Ramos (cell line): ENCODE measurements around the gene PLAAT2.
"Not testable (repeated sequence)": the region's sequence is repeated elsewhere in the genome, so short reads cannot be mapped to it uniquely, and the experiment has no call there.

Experiments used
- in situ Hi-C: fragments of 300-500 bp; cut with MboI; formaldehyde crosslinking; loops from one replicate; pipeline ENCODE4 v1.14.3; 2022; ENCODE audit warnings: low sequenced_read_pairs; ENCODE audit not compliant: unreplicated experiment

PLAAT2 gene

DNA sequence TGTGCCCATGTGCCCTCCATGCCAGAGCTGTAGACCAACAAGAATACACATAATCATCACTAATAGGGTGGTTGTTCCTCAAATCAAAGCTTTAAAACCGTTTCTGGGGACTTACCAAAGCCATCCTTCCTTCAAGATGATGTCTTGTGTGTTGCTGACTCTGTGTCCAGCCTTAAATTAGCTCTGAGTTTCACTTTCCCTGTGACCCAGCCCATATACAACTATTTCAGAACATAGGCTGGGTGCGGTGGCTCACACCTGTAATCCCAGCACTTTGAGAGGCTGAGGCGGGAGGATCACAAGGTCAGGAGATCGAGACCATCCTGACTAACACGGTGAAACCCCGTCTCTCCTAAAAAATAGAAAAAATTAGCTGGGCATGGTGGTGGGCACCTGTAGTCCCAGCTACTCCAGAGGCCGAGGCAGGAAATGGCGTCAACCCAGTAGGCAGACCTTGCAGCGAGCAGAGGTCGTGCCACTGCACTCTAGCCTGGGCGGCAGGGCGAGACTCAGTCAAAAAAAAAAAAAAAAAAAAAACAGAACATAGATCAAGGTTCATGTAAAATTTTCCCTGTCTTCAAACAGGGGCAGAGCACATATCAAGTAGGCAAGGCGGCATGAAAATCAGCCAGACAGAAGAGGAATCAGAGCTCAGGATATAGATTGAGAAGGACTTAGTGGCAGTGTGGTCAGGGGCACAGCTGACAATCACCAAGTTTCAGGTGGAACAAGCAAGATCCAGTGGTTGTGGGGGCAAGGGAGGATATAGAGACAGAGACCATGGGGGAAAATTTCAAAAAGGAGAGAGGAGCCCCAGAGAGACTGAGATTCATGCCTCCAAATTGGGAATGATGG, at the start of gene PLAAT2:
Gene PLAAT2 (minus strand): TSS at position 179 of the 855 bp plus-strand sequence. CDS start 55 bp downstream, at position 124.
- in situ Hi-C loops, result no loop called here

DNA sequence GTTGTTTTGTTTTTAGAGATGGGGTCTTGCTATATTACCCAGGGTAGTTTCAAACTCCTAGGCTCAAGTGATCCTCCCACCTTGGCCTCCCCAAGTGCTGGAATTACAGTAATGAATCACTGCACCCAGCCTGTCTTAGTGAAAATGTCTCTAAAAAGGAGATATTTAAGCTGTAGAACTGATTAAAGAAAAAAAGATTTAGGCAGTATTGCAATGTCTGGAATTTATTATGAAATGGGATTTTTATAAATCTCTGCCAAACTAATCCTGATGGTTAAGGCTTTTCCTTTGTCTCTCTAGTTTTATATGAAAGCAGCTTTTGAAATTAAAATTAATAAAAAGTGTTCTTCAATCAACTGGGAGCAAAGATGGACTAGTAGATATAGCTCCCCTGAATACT, 49.0 kb upstream of the PLAAT2 start:
- in situ Hi-C loops, result no loop called here

DNA sequence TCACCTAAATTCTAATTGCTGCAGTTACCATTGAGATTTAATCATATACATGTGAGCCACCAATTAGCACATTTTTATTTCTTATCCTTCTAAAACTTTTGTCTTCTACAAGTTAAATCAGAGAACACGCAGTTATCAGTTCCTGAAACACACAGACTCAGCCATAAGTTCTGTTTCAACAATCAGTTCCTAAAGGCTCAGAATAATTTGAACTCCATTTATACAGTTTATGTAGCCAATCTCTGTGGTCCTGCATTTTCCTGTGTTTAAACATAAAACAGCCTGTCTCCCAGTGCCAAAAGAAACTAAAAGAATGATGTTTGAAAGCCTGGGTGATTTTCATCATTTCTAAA, 48.2 kb upstream of the PLAAT2 start:
- in situ Hi-C loops, result no loop called here

DNA sequence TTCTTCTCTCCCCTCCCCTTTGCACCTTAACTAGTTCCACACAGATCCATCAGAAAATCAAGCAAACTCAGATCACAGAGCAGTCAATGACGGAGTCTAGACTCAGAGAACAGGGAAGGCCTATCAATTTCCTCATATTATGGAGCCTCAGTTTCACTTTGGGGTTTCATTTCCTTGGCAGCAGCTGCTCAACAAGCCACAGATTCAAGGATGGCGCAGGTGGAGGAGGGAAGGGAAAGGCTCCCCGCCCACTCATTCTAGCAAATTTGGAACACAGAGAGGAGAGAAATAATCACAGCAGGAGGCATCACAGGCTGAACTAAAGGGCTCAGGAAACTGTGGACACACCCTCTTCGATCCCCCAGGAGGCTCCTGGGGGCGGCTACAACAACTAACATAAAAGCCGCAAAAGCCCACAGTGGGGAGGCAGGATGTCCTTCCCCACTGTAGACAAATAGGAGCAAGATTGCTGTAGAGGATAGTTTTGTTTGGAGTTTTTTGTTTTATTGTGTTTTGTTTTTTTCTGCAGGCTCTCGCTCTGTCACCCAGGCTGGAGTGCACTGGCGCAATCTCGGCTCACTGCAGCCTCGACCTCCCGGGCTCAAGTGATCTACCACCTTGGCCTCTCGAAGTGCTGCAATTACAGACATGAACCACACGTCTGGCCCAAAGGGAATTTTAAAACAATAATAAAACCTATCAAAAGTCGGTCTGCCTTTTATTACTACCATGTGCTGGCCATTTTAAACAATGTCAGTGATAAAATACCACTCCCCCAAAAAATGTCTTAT, 47.6 kb upstream of the PLAAT2 start:
- in situ Hi-C loops, result no loop called here

DNA sequence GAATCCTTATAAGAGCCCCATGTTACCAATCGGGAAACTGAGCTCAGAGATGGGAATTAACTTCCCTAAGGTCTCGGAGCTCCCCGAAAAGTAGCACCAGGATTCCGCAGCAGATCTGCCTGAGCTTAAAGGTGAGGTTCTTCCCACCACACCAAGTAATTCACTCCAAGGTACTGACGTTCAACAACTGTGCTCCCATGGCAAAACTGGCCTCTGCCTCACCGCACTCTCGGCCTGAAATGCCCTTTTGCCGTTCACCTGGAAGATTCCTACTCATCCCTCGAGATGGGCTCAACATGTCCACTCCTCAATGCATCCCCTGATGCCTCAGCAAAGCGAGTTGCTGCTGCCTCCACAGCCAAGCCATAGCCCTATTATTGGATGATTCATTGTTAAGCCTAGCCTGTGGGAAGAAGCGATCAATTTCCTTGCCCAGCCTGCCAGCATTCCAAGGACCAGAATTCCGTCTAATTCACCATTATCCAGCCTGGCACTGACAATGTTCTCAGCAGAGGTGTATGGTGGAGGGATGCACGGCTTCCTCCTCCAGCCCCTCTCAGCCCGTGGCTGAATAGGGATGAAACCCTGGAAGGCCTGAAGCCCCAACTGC, 46.9 kb upstream of the PLAAT2 start:
- in situ Hi-C loops, result no loop called here

DNA sequence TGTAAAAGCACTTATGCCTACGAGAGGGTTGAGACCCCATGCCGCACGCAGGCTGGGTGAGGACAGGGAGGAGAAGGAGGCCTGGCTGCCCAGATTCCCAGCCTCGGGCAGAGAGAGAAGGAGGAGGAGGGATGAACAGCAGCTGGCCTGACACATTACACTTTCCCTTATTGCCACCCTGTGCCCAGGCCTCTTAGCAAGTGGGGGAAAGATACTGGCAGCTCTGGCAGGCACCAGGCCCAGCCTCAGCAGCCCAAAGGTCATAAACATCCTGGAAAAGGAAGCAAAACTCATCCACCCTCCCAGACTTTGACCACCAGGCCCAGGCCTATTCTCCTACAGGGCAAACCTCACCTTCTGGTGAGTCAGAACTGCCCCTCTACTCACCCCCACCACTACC, 46.4 kb upstream of the PLAAT2 start:
- in situ Hi-C loops, result no loop called here

DNA sequence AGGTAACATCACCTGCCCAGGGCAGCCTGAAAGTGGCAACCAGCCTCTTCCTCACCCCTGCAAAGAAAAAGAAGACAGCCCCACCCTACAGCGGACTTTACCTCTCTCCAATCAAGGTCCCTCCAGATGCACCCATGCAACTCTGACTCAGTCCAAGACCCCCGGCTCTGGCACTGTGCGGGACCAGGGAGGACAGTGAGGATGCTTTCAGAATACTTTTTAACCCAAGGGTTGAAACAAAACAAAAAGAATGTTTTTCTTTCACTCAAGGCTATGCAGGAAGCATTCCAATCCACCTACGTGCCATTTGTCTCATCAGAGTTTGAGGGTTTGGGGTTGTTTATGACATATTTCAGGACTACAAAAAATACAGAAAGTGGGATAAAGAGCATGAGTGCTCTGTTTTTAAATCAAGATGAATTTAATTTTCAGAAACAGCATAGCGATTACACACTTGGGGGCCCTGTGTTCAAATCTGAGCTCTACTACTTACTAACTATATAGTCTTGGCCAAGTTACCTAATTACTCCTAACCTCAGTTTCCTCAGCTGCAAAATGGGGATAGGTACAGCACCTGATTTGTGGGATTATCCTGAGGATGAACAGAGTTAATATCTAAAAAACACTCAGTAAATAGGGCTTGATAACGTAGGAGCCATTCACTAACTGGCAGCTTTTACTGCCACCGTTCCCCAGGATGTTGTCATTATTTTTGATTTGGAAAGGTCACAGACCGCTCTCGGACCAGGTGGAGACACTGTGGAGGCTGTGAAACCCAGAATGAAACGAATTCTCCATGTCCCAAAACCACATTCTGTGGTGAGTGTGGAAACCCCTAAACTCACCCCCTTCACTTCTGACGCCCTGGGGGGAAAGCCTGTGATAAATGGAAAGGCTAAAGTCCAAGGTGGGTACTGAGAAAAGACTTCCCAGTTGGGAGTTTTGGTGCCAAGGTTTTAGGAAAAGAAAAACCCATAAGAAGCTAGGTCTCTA, 45.5 kb upstream of the PLAAT2 start:
- in situ Hi-C loops, result no loop called here

DNA sequence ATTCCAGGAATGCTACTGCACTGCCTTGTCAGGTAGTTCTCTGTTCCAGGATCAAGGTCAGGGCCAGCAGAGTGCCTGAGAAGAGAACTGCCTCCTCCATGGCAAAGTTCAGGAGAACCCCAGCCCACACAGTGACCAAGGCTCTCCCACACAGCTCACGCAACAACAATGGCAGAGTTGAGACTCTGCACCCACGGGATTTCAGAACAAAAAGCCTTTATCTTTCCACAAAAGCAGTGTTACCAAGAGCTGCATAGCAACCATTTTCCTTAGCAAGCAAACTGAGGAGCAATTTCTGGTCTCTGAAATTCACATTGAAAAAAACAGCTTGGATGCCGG, 40.0 kb upstream of the PLAAT2 start:
- in situ Hi-C loops, result no loop called here

DNA sequence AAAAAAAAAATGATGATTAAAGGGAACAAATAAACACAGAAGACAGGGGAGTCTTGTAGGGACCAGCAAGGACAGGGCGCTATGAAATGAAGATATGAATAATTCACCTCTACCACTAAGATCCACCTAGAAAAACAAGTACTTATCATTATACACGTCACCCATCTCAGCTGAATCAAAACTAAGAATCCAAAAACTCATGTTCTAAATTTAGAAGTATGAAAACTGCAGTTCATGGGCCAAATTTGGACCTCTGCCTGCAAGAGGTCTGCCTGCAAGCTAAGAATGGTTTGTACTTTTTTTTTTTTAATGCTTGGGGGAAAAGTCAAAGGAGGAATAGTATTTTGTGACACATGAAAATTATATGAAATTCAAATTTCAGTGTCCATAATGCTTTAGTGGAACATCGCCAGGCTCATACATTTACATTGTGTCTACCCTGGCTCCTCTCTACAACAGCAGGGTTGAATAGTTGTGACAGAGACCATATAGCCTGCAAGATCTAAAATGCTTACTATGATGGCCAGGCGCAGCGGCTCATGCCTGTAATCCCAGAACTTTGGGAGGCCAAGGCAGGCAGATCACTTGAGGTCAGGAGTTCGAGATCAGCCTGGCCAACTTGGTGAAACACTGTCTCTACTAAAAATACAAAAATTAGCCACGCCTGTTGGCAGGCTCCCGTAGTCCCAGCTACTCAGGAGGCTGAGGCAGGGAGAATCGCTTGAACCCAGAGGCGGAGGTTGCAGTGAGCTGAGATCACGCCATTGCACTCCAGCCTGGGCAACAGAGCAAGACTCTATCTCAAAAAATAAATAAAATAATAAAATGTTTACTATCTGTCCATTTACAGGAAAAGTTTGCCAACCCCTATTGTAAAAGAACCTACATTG, 39.4 kb upstream of the PLAAT2 start:
- in situ Hi-C loops, result not testable (repeated sequence)

DNA sequence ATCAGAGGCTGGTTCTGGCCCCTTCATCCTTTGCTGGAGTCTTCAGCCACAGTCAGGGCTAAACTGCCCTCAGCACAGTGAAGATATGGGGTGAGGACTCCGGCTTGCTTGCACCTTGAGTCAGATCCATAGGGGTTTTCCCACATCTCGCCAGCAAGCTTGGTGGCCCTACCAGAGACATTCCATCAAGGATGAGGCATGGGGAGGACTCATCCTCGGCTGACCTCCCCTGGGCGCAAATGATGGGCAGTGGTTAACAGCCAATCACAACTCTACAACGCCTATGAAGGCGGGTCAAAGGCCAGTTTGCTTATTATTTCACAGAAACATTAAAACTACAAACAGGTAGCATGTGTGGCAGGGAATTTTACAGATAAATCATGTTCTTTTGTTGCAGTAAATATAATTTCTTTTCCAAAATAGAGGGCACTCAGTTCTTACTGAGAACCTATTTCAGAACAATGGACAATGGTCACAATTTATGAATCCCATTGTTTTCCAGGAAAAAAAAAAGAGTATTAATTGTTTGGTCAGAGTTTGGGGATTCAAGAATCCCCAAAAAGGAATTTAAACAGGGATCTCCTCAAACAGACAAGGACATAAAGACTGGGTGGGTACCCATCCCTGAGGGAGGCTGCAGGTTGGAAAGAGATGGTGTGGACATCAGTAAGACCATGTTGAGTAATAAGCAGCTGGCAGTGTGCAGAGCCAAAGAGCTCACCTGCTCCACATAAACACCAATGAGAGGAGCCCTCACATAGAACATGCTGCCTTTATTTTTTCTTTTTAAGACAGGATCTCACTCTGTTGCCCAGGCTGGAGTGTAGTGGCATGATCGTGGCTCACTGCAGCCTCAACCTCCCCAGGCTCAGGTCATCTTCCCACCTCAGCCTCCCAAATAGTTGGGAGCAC, 36.3 kb upstream of the PLAAT2 start:
- in situ Hi-C loops, result no loop called here

DNA sequence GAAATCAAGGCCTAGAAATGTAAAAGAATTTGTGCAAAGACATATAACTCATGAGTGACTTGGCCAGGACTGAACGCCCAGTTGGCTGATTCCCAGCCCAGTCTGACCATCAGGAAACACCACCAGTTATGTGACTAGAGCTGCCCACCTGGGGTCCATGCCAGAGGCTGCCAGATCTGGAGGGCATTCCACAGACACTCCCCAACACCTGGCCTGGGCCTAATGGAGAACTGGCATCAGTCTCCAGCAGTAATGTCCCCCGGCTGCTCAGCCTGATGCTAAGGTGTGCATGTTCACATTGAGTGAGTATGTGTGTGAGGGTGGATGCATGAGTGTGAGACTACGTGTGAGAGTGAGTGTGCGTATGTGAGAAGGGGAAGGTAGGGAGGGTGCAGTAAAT, 35.4 kb upstream of the PLAAT2 start:
- in situ Hi-C loops, result no loop called here

DNA sequence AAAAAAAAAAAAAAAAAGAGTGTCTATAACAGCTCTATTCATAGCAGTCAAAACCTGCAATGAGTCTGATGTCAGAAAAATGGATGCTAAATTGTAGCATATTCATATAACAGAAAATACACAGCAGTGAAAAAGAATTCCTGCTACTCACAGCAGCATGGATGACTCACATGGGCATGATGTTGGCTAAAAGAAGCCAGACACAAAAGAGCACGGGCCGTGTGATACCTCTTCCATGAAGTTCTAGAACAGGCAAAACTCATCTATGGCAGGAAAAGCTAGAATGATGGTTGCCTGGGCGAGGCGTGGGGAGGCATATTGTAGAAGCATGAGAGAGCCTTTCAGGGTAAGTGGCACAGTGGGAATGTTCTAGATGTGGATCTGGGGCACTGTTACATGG, 32.1 kb upstream of the PLAAT2 start:
- in situ Hi-C loops, result no loop called here

DNA sequence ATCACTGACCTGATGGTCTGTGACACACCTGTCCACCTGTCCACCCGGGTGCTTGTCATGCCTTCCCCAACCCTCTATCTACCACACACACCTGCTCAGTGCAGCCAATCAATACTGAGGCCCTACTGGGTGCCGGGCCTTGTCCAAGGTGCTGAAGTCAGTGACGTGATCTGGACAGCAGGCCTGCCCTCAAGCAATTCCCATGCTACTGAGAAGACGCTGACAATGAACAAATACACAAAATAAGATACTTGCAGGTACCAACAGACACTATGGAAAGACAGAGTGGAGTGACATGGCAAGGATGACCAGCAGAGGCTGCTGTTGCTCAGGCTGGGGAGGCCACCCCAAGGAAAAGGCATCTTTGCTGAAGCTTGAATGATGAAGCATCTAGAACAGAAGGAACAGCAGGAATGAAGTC, 29.8 kb upstream of the PLAAT2 start:
- in situ Hi-C loops, result no loop called here

DNA sequence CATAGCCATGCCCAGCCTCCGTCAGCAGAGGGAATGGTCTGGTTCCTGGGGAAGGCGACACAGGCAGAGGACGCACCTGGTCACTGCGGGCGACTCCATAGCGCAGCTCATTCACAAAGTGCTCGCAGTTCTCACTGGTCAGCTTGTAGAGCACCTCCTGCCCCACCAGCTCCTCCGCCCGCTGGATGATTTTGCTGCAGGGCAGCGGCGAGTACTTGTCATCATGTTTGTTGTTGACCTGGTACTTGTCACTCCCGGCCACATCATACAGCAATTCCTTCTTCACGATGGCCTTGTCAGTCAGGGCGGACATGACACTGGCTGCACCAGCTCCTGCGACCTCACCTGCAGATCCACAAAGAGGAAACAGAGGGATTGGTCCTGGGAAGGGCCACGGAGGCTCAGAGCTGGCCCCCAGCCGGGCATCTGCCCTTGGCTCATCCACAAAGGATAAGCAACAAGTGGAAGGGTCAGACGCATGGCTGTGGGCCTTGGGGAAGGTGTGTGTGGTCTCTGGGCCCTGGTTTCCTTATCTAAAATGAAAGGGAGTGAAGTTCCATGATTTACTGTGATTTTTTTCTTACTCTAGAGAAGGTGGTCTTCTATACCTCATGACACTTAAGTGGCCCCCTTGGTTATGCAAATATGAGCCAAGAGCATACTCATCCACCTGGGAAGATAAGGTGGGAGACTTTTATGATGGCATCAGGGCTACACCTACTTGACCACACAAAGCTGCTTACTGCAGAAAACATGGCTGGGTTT, 27.0 kb upstream of the PLAAT2 start:
- in situ Hi-C loops, result no loop called here

DNA sequence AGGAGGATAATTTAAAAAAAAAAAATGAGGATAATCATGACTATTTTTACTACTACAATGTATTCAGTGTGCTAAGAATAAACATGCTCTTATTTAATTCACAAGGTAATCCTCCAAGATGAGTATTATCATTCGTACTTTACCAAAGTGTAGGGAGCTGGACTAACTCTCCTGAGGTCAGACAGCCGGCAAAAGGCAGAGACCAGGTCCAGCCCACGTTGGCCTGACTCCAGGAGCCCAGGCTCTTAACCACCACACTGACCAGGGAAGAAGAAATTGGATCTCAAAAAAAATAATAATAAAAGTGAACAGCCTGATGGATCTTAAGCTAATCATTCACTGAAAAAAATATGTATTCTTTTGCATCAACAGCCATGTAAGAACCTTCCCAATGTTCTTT, 25.8 kb upstream of the PLAAT2 start:
- in situ Hi-C loops, result no loop called here

DNA sequence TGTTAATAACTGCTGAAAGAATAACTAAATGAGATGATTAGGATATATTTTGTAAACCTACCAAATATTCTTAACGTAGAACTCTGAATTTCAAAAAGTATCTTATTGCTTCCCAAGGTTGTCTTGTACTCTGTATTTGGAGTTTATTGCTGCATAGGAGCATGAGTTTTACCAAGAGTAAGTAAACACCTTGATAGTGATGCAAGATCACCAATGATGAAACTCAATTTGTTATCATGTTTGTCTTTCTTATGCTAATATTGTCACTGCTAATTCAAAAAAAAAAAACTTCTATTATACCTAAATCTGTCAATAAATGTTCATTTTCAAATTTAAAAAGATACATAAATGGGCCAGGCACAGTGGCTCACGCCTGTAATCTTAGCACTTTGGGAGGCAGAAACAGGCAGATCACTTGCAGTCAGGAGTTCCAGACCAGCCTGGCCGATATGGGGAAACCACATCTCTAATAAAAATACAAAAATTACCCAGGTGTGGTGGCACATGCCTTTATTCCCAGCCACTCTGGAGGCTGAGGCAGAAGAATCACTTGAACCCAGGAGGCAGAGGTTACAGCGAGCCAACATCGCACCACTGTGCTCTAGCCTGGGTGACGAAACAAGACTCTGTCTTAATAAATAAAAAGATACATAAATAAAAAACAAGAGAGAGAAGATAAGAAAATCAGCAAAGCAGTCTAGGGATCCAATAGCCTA, 23.4 kb upstream of the PLAAT2 start:
- in situ Hi-C loops, result no loop called here

DNA sequence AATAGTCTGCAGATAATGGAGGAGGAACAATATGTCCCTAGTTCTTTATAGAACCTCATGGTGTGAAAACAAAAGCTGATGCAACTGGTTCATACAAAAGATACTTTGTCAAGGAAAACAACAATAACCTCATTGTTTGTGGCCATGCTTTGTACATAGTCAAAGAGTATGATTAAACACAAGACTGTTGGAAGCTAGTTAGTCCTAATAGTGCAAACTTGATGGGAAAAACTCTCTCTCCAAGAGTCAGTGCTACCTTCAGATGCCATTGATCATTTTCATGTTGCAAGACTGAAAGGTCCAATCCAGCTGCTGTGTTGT, 20.1 kb upstream of the PLAAT2 start:
- in situ Hi-C loops, result no loop called here
